SH-SY5Y (cell line): ENCODE measurements around the gene NLRC3.

Experiments used
- GATA2 ChIP-seq: IDR thresholded peaks from 2 replicates; pipeline ENCODE4 v1.6.1; 2011; ENCODE audit warnings: mild to moderate bottlenecking, low read depth, low read length
- GATA3 ChIP-seq: IDR thresholded peaks from 2 replicates; pipeline ENCODE4 v1.6.1; 2011; ENCODE audit warnings: low read depth, mild to moderate bottlenecking, low read length, moderate library complexity

- TF ChIP-seq GATA2 (no peak), GATA3 (no peak)
These were observed 30.4 kb upstream of the NLRC3 start for GRCh38 chr16:3607634-3608033.
